ENCODE measurements around the gene ATG5.

ATG5 gene

DNA sequence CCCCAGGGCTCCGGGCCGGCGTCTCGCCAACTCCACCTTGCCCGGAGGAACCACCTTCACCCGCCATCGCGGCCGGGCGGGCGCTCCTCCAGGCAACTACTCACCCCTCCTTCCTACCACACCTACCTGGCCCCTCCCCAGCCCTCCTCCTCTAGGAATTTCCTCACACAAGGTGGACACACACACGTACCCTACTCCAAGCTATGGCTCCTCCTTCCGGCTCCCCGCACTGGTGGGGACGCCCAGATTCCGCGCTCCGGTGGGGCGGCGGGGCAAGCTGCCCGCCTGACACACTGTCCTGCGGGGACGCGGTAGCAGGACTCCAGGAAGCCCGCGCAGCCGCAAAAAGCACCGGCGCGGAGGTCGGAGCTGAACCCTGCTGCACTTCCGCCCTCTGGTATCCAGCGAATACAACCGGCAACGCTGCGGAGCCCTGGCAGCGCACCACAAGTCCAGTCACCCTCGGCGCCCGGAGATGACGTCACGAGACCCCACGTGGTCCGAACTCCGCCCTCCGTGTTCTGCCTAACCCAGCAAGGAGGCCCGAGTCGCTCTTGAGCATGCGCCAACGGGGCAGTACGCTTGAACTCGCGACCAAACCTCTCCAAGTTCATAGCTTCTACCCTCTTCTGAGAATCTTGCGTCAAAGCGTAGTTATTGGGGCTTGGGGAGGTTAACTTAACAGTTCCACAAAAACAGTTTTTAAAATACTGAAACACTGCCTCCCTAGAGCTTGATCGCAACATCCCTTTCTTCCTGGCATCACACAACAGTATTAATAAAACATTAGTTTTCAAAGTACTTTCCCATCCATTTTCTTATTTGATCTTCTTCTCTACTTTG is at the start of gene ATG5:
Gene ATG5 (minus strand): TSS at position 425 of the 843 bp plus-strand sequence. CDS start 9,552 bp downstream, outside the sequence.
- DNase-seq: peak; percentile 99
- no peak for TF ChIP-seq GATA1 (IDR thresholded peaks at IDR 0.05; ENCODE audit: low read depth, low read length)
- TF ChIP-seq POLR2A (IDR thresholded peaks at IDR 0.05; ENCODE audit: low read length): peak; percentile 97

DNA sequence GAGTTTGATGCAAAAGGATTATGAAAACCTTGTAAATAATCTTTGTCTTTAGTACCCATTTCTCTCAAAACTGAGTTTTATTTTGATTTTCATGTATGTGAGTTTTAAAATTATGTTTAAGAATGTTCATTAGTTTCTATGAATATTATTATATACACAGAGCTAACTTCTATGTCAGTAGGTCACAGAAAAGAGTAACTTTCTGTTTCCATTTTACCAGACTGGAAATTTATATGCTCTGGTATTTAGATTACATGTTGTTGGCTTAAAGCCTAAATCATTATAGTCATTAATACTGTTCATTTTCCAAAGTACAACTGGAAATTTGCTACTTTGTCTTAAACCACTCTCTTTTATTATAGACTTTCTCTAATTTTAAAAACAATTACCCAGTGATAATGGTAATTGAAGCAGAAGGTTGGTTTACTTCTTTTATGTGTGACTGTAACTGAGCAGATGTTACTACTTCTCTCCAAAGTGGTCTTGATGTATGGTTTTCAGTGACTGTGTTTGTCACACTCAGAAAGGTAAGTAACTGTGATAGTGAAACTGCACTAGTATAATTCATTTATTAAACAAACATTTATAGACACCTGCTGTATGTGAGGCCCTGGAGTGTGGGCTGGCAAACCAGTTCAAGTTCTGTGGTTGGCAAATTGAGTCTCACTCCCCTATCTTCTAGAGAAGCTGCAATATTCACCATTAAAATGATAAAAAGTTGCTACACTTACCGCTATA is 48.1 kb upstream of the ATG5 start:
- no peak for DNase-seq
- TF ChIP-seq POLR2A (IDR thresholded peaks at IDR 0.05; ENCODE audit: low read length): no peak
- no peak for TF ChIP-seq GATA1 (IDR thresholded peaks at IDR 0.05; ENCODE audit: low read depth, low read length)

DNA sequence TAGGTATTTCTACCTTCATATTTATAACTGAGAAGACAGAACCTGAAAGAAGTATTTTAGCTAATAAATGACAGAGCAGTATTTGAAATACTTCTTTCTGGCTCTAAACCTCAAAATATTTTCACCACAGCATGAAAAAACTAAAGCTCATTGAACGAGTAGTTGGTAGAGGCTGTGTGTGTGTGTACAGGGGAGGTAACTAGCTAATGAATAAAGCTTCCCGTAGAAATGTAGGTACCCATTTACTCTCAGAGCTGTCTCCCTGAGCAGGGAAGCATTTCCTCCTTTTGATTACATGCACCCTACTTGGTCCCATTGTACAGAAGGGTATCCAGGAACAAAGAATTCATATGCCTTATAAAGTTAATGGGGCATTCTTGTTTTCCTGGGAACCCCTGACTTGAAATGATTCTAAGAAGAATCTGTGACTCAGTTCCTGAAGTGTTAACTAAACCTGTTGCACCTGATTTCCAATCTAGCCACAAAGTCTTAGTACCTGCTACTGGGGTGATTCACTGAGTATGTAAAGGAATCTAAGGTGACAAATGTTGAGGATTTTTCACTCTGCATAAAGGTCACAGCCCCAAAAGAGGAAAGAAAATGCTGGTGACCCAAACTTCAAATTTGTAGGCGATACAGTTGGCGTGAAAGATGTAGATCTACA is 47.4 kb upstream of the ATG5 start:
- TF ChIP-seq POLR2A (IDR thresholded peaks at IDR 0.05; ENCODE audit: low read length) (no peak), GATA1 (IDR thresholded peaks at IDR 0.05; ENCODE audit: low read depth, low read length) (no peak)
- no peak for DNase-seq

DNA sequence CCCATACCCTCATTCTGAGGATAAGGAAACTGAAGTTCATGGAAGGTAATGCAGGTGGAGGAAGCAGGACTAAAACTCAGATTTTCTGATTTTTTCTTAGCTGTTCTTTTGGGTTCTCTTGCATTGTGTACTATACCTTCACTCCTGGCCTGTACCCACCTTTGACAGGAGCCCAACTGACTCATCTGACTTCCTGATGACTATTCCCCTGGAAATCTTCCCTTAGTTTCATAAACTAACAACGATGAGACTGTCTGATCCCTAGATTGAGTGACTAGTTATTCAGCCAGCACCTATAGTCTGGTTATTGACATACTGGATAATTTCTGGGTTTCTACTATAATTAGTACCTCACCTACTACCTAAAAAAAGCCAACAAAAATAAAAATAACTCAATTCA is 45.1 kb upstream of the ATG5 start:
- DNase-seq: no peak
- TF ChIP-seq GATA1 (IDR thresholded peaks at IDR 0.05; ENCODE audit: low read depth, low read length) (no peak), POLR2A (IDR thresholded peaks at IDR 0.05; ENCODE audit: low read length) (no peak)

DNA sequence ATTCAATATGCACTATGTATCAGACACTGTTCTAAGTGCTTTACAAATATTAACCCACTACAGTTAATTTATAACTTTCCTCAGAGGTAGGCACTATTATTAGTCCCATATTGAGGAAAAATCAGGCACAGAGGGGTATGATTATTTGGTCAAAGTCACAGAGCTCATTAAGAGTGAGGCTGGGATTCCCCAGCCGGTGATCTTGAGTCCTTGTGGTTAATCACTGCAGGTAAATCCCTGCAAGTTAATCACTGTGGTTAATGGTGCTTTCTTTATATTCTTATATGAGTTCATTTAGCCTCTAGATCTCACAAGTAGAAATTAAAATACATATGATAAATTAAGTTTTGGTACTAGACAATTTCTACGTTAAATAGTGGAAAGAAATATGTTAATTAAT is 44.2 kb upstream of the ATG5 start:
- no peak for DNase-seq

DNA sequence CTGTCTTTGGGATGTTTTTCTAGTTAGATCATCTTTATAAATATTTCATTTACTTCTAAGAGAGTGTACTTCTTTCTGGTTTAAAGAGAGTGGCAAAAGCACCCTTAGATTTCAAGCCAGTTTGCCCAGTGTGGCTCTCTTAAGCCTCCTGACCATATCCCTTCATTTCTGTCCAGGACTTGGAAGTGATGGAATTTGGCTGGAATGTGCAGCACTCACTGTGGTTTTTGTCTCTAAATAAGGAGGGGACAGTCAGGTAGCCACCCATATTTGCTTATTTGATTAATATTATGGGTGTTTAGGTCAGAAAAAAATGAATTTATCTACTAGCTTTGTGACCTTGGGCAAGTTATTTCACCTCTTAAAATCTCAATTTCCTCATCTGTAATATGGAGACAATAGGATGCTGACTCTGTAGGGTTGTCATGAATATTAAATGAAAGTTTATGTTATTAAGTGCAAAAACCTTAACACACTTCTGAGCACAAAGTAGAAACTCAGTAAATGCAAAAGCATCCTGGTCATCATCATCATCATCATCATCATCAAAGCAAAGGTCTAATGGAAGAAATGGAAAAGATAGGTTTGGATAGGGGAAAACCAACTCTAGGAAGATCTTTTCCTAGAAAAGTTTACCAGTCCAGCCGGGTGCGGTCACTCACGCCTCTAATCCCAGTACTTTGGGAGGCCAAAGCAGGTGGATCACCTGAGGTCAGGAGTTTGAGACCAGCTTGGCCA is 38.0 kb upstream of the ATG5 start:
- no peak for DNase-seq

More for the DNA sequence above, 44.2 kb upstream of the ATG5 start:
- TF ChIP-seq GATA1 (IDR thresholded peaks at IDR 0.05; ENCODE audit: low read depth, low read length) (no peak), POLR2A (IDR thresholded peaks at IDR 0.05; ENCODE audit: low read length) (no peak)

DNA sequence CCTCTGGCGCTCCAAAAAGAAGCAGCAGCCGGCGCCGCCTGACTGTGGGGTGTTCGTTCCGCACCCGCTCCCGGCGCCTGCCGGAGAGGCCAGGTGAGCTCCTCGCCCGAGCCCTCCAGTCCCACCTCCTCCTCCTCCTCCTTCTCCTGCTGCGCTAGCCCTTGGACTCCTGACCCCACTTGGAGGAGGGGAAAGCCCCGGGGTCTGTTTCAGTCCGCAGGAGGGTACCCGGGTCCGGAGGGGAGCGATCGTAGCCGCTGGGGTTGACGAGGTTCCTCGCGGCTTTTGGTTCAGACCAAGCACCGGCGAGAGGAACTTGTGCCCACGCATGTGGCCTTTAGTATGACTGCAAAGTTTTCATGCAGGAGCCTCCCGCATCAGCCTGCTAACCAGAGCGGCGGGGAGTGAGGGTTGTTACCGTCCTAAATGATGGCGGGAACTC is 35.5 kb upstream of the ATG5 start:
- no peak for DNase-seq
- TF ChIP-seq GATA1 (IDR thresholded peaks at IDR 0.05; ENCODE audit: low read depth, low read length) (no peak), POLR2A (IDR thresholded peaks at IDR 0.05; ENCODE audit: low read length) (no peak)

More for the DNA sequence above, 38.0 kb upstream of the ATG5 start:
- TF ChIP-seq GATA1 (IDR thresholded peaks at IDR 0.05; ENCODE audit: low read depth, low read length) (no peak), POLR2A (IDR thresholded peaks at IDR 0.05; ENCODE audit: low read length) (no peak)

DNA sequence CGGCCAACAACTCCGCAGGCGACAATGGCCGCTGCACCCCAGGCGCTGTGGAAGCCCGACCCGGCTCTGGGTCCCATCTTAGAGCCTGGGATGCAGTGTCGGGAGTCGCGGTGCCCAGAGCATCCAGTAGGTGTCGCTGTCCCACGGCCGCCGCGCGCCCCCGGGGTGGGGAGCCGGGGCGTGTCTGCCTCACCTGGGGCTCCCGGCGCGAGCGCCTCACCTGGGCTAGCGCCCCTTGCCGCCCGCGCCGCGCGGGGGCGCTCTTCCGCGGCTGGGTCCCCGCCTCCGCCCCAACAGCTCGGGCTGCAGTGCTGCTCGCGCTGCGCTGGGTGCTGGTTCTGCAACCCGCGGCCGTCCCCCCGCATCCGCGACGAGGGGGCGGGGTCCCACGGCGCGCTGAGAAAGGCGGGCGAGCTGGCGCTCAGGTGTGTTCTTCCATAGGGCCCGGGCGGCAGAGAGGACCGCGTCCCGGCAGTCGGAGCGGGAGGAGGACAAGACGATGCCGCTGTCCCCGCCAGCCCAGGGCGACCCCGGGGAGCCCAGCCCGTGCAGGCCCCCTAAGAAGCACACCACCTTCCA is 34.9 kb upstream of the ATG5 start, which contains the start of gene CRYBG1:
Gene CRYBG1 (plus strand): TSS at position 308 of the 579 bp plus-strand sequence. CDS start 192 bp downstream, at position 500.
- no peak for TF ChIP-seq POLR2A (IDR thresholded peaks at IDR 0.05; ENCODE audit: low read length)
- TF ChIP-seq GATA1 (IDR thresholded peaks at IDR 0.05; ENCODE audit: low read depth, low read length): no peak
- DNase-seq: peak; percentile 43 to 61

DNA sequence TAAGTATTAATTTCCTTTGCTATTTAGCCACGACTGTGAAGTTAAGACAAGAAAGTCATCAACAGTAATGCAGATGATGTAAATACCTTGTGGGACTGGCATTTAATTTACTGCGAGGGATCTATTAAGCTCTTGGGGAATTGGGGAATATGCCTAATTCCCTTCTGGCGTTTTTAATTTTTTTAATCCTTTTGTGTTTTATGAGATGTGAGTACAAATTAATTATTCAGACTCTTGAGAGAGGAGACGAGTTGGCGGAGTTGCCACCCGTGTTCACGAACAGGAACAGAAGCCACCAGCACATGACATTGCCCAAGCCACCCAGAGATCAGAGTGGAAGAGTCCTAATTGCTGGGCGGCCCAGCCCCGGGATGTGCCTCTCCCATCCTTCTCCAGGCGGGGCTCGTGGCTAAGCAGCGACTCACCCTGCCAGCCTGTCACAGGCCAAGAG is 34.4 kb upstream of the ATG5 start:
- TF ChIP-seq POLR2A (IDR thresholded peaks at IDR 0.05; ENCODE audit: low read length) (no peak), GATA1 (IDR thresholded peaks at IDR 0.05; ENCODE audit: low read depth, low read length) (no peak)
- no peak for DNase-seq

DNA sequence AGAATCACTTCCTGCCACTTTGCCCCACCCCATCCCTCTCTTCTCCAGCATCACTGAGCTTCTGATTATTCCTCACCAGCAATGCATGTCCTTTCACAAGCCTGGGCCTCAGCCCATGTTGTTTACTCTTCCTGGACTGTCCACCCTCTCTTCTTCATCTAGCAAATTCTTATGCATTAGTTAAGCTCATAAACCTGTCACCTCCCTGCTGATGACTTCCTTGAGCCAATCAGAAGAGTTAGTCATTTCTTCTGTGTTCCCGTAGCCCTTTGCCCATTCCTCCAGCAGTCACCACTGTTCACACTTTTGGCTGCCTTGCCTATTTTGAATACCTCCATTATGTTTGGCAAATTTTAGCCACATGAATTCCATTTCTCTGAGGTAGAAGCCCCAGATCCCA is 30.8 kb upstream of the ATG5 start:
- no peak for DNase-seq
- TF ChIP-seq POLR2A (IDR thresholded peaks at IDR 0.05; ENCODE audit: low read length) (no peak), GATA1 (IDR thresholded peaks at IDR 0.05; ENCODE audit: low read depth, low read length) (no peak)

DNA sequence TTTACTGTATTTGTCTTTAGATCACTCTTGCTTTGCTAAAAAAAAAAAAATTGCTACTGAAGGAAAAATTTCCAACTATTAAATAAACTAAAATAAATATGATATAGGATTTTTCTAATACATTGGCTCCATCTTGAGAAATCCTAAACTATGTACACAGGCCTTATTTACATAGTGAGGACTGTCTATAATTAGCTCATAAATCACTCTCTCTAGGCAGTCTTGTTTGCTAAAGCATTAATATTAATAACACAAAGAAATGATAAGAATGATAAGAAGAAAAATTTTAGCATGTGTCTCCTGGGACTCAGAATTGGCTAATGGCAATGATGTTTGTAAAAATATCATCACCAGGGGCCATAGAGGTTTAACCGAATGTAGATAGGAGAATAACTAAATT is 21.7 kb upstream of the ATG5 start:
- no peak for DNase-seq
- TF ChIP-seq POLR2A (IDR thresholded peaks at IDR 0.05; ENCODE audit: low read length) (no peak), GATA1 (IDR thresholded peaks at IDR 0.05; ENCODE audit: low read depth, low read length) (no peak)

DNA sequence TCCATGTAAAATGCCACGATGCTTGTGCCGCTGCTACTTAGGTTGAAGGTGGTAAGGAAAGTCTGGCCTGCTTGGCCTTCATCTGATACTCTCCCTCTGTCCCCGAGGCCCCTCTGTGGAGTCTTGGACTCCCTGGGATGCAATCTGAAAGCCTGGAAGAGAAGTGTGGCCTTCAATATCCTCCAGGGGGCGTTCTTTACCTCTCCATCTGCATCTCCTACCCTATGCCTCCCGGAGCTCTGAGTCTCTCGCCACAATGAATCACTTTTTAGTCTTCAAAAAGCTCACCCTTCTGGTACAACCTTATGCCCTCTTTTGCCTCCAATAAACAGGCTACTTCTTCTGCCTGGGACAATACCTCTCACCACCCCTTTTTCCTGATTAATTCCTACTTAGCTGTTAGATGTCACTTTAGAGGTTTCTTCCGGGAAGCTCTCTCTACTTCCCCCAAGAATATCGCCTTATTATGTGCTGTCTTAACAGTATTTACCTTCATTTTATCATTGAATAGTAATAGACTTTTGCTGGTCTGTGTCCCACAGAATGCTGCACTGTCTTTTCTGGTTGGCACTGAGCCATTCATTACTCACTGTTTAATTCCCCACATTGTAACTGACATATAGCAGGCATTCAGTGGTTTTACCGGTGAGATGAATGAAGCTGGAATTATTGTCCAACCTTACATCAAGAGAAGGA is 13.9 kb upstream of the ATG5 start:
- TF ChIP-seq GATA1 (IDR thresholded peaks at IDR 0.05; ENCODE audit: low read depth, low read length) (no peak), POLR2A (IDR thresholded peaks at IDR 0.05; ENCODE audit: low read length) (no peak)
- DNase-seq: peak; percentile 40 to 57
